HEK293 (cell line): Measurements from ENCODE around the gene TK1.
A peak's percentile ranks its signal among the peaks of the same experiment; 100 is the strongest.

Experiments
- CTCF ChIA-PET: fragments of 350-600 bp; formaldehyde crosslinking; extraction: SDS; loops from one replicate; lab custom pipeline; 2021; ENCODE audit warnings: antibody characterized with exemption; lab: Yijun Ruan, JAX
- POLR2A ChIA-PET: fragments of 300-600 bp; formaldehyde crosslinking; extraction: SDS; loops from one replicate; lab custom pipeline; 2020; ENCODE audit warnings: antibody characterized with exemption, inconsistent platforms; lab: Yijun Ruan, JAX
- H3K27ac ChIP-seq: fragments of 200-500 bp; sonication (Bioruptor generic); 2 replicates; pipeline ENCODE4 v1.5.1; 2014; ENCODE audit warnings: low read depth, low read length, control low read depth, inconsistent platforms; ENCODE audit errors: extremely low read depth
- H3K36me3 ChIP-seq, 2 experiments: fragments of 200-500 bp in 1 of 2; sonication (Bioruptor generic) in 1 of 2; 1 replicate in 1 of 2; 2 replicates in 1 of 2; pipeline ENCODE4 v1.5.1; 2014 to 2017; ENCODE audit warnings: inconsistent platforms in 2 of 2, low read length in 2 of 2; ENCODE audit not compliant: control insufficient read depth in 2 of 2, insufficient read depth in 1 of 2
- H3K4me1 ChIP-seq: fragments of 200-500 bp; sonication (Bioruptor generic); 2 replicates; pipeline ENCODE4 v1.5.1; 2014; ENCODE audit warnings: mild to moderate bottlenecking, low read length, inconsistent platforms; ENCODE audit not compliant: control insufficient read depth, insufficient read depth
- H3K4me3 ChIP-seq: 2 replicates; pipeline ENCODE4 v1.5.1; 2011; ENCODE audit warnings: low read depth, mild to moderate bottlenecking, control low read depth, low read length, moderate library complexity
- H3K9me3 ChIP-seq: fragments of 200-500 bp; sonication (Bioruptor generic); 2 replicates; pipeline ENCODE4 v1.5.1; 2014; ENCODE audit warnings: low read depth, low read length, inconsistent platforms; ENCODE audit not compliant: control insufficient read depth, insufficient read depth
- ATF2 ChIP-seq: fragments of 450-650 bp; formaldehyde crosslinking; IDR thresholded peaks from 2 replicates; pipeline ENCODE4 v1.5.1; 2016; ENCODE audit warnings: missing biosample characterization, missing genetic modification characterization, low read depth
- CTCF ChIP-seq: fragments of 450-650 bp; formaldehyde crosslinking; IDR thresholded peaks from 2 replicates; pipeline ENCODE4 v1.5.1; 2016; ENCODE audit warnings: missing biosample characterization, missing genetic modification characterization
- ELK4 ChIP-seq: IDR thresholded peaks from 2 replicates; pipeline ENCODE4 v1.6.1; 2011; ENCODE audit warnings: mild to moderate bottlenecking, low read depth, low read length, borderline replicate concordance
- GLI2 ChIP-seq: fragments of 450-650 bp; formaldehyde crosslinking; IDR thresholded peaks from 2 replicates; pipeline ENCODE4; 2017; ENCODE audit warnings: missing biosample characterization, missing genetic modification characterization, low read depth, borderline replicate concordance
- GLIS2 ChIP-seq: fragments of 450-650 bp; formaldehyde crosslinking; IDR thresholded peaks from 2 replicates; pipeline ENCODE4 v1.5.1; 2016; ENCODE audit warnings: missing biosample characterization, missing genetic modification characterization
- KLF10 ChIP-seq: fragments of 450-650 bp; IDR thresholded peaks from 2 replicates; pipeline ENCODE4 v1.5.1; 2018; ENCODE audit warnings: missing biosample characterization, mild to moderate bottlenecking, missing genetic modification characterization
- KLF17 ChIP-seq: fragments of 450-650 bp; formaldehyde crosslinking; IDR thresholded peaks from 2 replicates; pipeline ENCODE4 v1.5.1; 2016; ENCODE audit warnings: missing biosample characterization, missing genetic modification characterization
- KLF7 ChIP-seq: fragments of 450-650 bp; formaldehyde crosslinking; IDR thresholded peaks from 2 replicates; pipeline ENCODE4 v1.5.1; 2016; ENCODE audit warnings: missing biosample characterization, missing genetic modification characterization, borderline replicate concordance
- KLF8 ChIP-seq: fragments of 450-650 bp; formaldehyde crosslinking; IDR thresholded peaks from 2 replicates; pipeline ENCODE4 v1.5.1; 2016; ENCODE audit warnings: missing biosample characterization, missing genetic modification characterization
- SP2 ChIP-seq: fragments of 450-650 bp; formaldehyde crosslinking; IDR thresholded peaks from 2 replicates; pipeline ENCODE4 v1.5.1; 2016; ENCODE audit warnings: missing biosample characterization, missing genetic modification characterization
- SP3 ChIP-seq: fragments of 450-650 bp; formaldehyde crosslinking; IDR thresholded peaks from 2 replicates; pipeline ENCODE4 v1.5.1; 2016; ENCODE audit warnings: missing biosample characterization, missing genetic modification characterization
- ZBTB17 ChIP-seq: fragments of 450-650 bp; formaldehyde crosslinking; IDR thresholded peaks from 2 replicates; pipeline ENCODE4 v1.5.1; 2016; ENCODE audit warnings: missing biosample characterization, missing genetic modification characterization
- ZBTB48 ChIP-seq: fragments of 450-650 bp; formaldehyde crosslinking; IDR thresholded peaks from 2 replicates; pipeline ENCODE4 v1.5.1; 2016; ENCODE audit warnings: missing biosample characterization, missing genetic modification characterization
- ZBTB6 ChIP-seq: fragments of 450-650 bp; formaldehyde crosslinking; IDR thresholded peaks from 2 replicates; pipeline ENCODE4 v1.5.1; 2017; ENCODE audit warnings: missing biosample characterization, missing genetic modification characterization
- ZNF148 ChIP-seq: fragments of 450-650 bp; formaldehyde crosslinking; IDR thresholded peaks from 2 replicates; pipeline ENCODE4 v1.5.0; 2017; ENCODE audit warnings: missing biosample characterization, missing genetic modification characterization, borderline replicate concordance
- ZNF18 ChIP-seq: fragments of 450-650 bp; formaldehyde crosslinking; IDR thresholded peaks from 2 replicates; pipeline ENCODE4 v1.5.1; 2016; ENCODE audit warnings: missing biosample characterization, missing genetic modification characterization
- ZNF274 ChIP-seq, 2 experiments: fragments of 200-500 bp in 1 of 2; fragments of 450-650 bp in 1 of 2; sonication (Bioruptor generic) in 1 of 2; formaldehyde crosslinking in 1 of 2; IDR thresholded peaks; 2 replicates each; pipeline versions ENCODE4 v1.5.1 to v1.6.1; 2014 to 2016; ENCODE audit warnings: borderline replicate concordance in 1 of 2, inconsistent platforms in 1 of 2, low read length in 1 of 2, missing biosample characterization in 1 of 2, missing genetic modification characterization in 1 of 2
- ZNF341 ChIP-seq: fragments of 450-650 bp; formaldehyde crosslinking; IDR thresholded peaks from 2 replicates; pipeline ENCODE4; 2016; ENCODE audit warnings: low read depth, missing biosample characterization, missing genetic modification characterization
- ZNF391 ChIP-seq: fragments of 450-650 bp; formaldehyde crosslinking; IDR thresholded peaks from 2 replicates; pipeline ENCODE4 v1.5.1; 2016; ENCODE audit warnings: low read depth, missing biosample characterization, missing genetic modification characterization, borderline replicate concordance
- ZNF521 ChIP-seq: fragments of 450-650 bp; formaldehyde crosslinking; IDR thresholded peaks from 2 replicates; pipeline ENCODE4 v1.5.1; 2017; ENCODE audit warnings: missing biosample characterization, mild to moderate bottlenecking, missing genetic modification characterization
- ZNF670 ChIP-seq: fragments of 450-650 bp; formaldehyde crosslinking; IDR thresholded peaks from 2 replicates; pipeline ENCODE4 v1.5.1; 2016; ENCODE audit warnings: missing biosample characterization, missing genetic modification characterization, low read depth
- ZSCAN4 ChIP-seq: fragments of 450-650 bp; formaldehyde crosslinking; IDR thresholded peaks from 2 replicates; pipeline ENCODE4 v1.5.1; 2017; ENCODE audit warnings: missing biosample characterization, missing genetic modification characterization

Gene TK1

GRCh38 chr17:78168903-78169793, 17.7 kb downstream of the TK1 start:
- no peaks in the 10 kb centered on the region for H3K9me3 ChIP-seq
- peak overlapping the region; percentile 78; the same call in 1 of the 2 replicates for H3K27ac ChIP-seq
- peaks cover 6 to 40% of the 10 kb centered on the region in 2 experiments; a peak in 2 of 3 replicates for H3K36me3 ChIP-seq
- peak overlapping the region; percentile 67 for H3K4me3 ChIP-seq
- ChIA-PET CTCF (interaction anchor here (0.5 to 1.9 kb wide), 9 partner anchors 10 to 84 kb away, joined by 3 to 17 read pairs (median 4); partner anchors contain the start of genes AFMID and TK1), POLR2A (interaction anchor here (0.6 to 4.6 kb wide), 10 partner anchors 9 to 84 kb away, joined by 3 to 47 read pairs (median 5); partner anchors contain the start of genes AFMID and TK1)
- no peaks in the 10 kb centered on the region; the same call in 1 of the 2 replicates for H3K4me1 ChIP-seq
- TF ChIP-seq ZBTB17 (tag by site-specific recombination) (peak; percentile 65; the same call in 1 of the 2 replicates), ZNF341 (tag by site-specific recombination) (peak; percentile 69), ELK4 (no peak), GLIS2 (tag by site-specific recombination) (peak; percentile 90), KLF17 (tag by site-specific recombination) (0 out of 2 replicates have a peak, but pooled peaks have one; percentile 11), KLF8 (tag by site-specific recombination) (peak; percentile 66), KLF7 (tag by site-specific recombination) (no peak), ZSCAN4 (tag by site-specific recombination) (no peak), ZNF18 (no peak), ZBTB6 (tag by site-specific recombination) (0 out of 2 replicates have a peak, but pooled peaks have one; percentile 4), GLI2 (tag by site-specific recombination) (no peak), ATF2 (tag by site-specific recombination) (no peak), SP2 (tag by site-specific recombination) (peak; percentile 44), ZBTB48 (tag by site-specific recombination) (peak; percentile 78), ZNF391 (tag by site-specific recombination) (no peak), CTCF (no peak), KLF10 (tag by site-specific recombination) (no peak), SP3 (tag by site-specific recombination) (peak; percentile 80), ZNF274 (IDR thresholded peaks at IDR 0.05; ENCODE audit: low read length) (no peak), ZNF274 (tag by site-specific recombination; IDR thresholded peaks at IDR 0.05; ENCODE audit: borderline replicate concordance) (no peak), ZNF148 (tag by site-specific recombination) (no peak), ZNF670 (no peak), ZNF521 (tag by site-specific recombination) (no peak)
